HPDE6-E6E7 (cell line): ENCODE results near the gene WBP1L.
"Not testable (repeated sequence)": the region's sequence is repeated elsewhere in the genome, so short reads cannot be mapped to it uniquely, and the experiment has no call there.

ENCODE experiments used
- DNase-seq: peaks from one replicate; pipeline ENCODE4 v3.0.0; 2011; ENCODE audit warnings: missing footprints; ENCODE audit errors: extremely low spot score

WBP1L gene

DNA sequence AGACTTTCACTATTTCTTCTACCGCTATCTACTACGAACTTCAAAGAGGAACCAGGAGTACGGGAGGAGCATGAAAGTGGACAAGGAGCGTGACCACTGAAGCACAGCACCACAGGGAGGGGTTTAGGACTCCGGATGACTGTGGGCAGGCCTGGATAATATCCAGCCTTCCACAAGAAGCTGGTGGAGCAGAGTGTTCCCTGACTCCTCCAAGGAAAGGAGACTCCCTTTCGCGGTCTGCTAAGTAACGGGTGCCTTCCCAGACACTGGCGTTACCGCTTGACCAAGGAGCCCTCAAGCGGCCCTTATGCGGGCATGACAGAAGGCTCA, 15.2 kb downstream of the WBP1L start:
- not testable (repeated sequence) for DNase-seq

DNA sequence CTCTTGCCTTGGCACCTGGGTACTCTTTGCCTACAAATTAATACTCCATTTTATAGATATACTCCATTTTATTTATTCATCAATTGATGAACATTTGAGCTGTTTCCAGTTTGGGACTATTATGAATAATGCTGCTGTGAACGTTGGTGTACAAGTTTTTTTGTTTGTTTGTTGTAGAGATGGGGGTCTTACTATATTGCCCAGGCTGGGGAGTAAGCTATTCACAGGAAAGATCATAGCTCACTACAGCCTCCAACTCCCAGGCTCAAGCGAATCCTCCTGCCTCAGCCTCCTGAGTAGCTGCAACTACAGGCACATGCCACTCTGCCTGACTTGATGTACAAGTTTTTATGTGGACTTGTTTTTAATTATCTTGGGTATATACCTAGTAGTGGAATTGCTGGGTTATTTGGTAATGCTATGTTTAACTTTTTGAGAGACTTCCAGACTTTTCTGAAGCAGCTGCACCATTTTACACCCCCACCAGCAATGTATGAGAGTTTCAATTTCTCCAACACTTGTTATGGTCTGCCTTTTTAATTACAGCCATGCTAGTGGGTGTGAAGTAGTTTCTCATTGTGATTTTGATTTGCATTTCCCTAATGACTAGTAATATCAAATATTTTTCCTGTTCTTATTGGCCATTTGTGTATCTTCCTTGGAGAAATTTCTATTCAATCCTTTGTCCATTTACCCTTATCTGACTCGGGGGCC, 15.9 kb downstream of the WBP1L start:
- DNase-seq = no peak

DNA sequence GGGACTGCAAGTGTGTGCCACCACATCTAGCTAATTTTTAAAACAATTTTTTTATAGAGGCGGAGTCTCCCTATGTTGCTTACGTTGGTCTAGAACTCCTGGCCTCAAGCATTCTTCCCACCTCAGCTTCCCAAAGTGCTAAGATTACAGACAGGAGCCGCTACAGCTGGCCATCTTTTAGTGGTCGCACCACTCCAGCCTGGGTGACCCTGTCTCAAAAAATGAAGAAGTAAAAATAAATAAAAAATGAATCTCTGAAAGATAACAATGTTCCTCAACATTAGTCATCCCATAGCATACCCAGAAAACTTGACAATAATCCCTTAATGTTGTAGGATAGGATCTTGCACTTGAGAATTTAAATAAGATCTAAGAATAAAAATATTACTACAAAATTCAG, 18.2 kb downstream of the WBP1L start:
- DNase-seq = no peak

DNA sequence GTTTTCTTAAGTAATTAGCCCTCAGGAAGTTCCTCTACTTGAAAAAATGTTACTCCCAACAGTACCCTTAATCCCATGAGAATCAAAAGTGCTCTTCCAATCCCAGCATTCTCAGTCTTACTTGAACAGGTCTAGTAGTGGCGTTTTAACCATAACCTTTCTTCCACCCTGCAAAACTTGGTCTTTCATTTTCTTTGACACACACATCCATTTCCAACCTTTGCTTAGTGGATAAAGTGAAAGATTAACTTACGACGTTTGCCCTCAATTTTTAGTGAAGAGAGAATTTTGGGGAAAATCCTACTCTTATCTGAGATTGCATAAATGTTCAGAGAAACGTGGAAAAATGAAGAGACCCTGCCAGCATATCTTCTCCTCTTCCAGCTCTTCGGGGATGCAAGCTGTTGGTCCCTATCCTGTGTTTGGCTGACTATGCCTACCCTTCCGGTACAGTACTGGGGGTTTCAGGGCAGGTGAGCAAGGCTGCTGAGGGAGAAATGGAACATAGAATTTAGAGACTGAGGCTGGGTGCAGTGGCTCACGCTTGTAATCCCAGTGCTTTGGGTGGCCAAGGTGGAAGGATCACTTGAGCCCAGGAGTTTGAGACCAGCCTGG, 18.8 kb downstream of the WBP1L start:
- DNase-seq = no peak

DNA sequence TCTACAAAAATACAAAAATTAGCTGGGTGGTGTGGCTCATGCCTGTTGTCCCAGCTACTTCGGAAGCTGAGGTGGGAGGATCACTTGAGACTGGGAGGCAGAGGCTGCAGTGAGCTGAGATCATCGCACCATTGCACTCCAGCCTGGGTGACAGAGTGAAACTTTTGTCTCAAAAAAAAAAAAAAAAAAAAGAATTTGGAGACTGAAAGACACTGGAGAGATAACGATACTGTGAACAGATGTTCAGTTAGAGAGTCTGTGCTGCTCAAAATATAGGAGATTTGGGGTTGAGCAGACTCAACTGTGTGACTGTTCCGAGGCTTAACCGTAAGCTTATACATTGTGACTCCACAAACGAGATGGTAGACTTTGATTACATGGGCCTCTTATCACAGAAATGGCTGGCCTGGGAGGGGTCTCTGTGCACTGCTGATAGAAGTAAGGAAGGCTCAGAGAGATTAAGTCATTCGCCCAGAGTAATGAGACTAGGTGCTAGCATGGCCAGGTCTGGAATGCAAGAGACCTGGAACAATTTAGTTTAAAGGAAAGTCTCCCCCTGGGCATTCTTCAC, 19.4 kb downstream of the WBP1L start:
- no peak for DNase-seq

DNA sequence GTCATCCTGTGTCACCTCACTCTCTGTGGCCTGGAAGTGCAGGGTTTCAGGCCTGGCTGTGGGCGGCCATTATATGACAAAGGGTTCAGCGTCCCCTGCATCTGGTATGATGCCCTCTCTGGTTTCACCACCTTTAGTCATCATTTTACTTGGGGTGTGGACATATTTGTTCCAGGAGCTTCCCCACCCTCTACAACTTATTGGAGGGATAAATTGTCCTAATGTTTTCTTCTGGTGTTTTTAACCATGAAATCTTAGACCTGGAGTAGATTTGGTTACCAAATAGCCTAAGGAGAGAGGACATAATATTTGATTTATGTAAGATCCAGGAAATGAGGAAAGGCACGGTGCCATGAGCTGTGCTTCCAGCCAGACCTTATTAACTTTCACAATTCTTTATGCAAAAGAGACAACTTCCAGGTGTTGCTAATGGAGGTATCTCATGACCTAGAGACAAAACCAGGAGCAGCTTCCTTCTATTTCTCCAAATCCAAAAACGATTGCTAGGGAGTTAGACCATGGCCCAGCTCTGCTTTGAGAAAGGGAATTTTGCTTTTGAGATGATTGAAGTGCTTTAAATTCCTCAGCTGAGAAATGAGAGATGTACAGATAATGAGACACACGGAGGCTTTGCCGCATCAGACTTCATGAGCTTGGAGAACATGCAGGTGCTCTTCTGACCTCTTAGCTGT, 20.9 kb downstream of the WBP1L start:
- no peak for DNase-seq

DNA sequence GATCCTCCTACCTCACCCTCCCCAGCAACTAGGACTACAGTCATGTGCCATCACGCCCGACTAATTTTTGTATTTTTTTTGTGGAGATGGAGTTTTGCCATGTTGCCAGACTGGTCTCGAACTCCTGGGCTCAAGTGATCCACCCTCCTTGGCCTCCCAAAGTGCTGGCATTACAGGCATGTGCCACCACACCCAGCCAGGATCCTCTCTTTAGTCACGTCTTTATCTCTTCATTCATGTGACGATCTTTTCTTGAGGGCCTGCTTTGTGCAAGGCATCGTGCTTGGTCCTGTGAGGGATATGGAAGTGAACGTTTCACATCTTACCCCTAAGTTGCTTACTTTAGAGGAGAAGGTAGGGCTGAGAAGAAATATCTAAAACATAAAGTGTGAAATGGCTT, 21.6 kb downstream of the WBP1L start:
- DNase-seq = no peak

DNA sequence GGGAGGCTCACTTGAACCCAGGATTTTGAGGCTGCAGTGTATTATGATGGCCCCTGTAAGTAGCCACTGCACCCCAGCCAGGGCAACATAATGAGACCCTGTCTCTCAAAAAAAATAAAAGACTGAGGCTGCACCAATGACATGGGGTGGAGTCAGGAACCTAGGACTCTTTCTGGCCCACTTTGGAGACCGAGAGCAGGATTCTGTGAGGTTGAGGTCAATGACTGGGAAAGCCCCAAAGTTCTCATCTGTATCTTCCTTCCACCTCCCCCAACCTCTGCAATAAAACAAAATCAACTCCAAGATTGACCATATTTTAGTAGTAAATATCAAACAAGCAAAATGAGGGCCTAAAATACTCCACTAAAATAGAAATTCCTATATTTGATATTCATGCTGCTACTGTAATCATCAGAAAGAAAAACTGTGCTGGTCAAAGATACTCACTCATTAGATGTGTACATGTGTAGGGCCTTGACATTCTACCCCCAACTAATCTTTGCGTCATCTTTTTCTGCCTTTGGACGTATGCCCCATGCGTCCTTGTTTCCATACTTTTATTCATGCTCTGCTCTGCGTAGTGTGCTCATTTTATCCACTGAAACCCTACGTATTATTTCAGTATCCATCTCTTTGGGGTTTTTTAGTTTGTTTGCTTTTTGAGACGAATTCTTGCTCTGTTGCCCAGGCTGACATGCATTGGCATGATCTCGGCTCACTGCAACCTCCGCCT, 23.8 kb downstream of the WBP1L start:
- DNase-seq = no peak

DNA sequence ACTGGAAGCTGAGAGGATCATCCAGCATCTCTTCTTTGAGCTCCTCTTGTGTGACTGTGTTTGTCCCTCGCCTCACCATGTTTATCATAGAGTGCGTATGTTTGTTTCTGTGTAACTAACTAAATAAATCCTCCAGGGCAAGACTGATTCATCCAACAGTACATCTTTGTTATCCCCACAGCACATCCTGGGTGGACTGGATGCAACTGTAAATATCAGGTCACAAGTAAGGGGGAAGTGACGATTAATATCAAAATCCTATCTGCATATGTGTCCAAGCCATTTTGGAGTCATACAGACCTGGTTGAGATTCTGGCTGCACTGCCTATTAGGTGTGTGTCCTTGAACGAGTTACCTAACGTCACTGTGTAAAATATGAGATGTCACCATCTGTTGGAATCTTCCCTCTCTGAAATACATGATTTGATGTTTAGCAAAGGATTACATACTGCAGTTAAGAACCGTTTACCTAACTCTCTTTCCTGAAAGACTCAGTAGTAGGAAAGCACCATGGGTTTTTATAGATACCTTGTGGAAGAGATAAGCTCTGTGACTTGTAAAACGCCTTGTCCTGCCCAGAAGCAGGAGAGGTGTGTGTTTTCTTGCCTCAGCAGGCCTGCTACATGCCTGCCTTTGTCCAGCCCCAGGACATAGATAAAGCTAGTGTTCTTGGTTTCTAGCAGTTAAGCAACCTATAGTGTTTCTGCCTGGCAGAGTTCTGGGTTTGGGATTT, 25.8 kb downstream of the WBP1L start:
- DNase-seq = peak; percentile 53

DNA sequence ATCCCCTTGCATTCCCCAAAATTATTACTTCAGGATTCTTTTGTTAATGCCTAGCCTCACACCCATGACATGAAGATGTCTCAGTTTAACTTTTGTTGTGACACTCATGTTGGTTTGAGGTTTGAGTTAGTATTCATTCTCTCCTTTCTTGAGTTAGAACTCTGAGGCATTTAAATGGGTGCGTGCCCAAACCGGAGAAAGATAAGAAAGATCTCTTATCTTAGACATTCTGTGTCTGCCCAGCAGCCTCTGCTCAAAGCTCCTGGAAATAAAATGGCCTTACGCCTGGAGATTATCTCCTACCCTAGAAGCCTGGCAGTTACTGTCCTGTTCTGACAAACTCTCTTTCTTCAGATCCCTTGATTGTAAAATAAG, 26.3 kb downstream of the WBP1L start:
- DNase-seq = no peak

DNA sequence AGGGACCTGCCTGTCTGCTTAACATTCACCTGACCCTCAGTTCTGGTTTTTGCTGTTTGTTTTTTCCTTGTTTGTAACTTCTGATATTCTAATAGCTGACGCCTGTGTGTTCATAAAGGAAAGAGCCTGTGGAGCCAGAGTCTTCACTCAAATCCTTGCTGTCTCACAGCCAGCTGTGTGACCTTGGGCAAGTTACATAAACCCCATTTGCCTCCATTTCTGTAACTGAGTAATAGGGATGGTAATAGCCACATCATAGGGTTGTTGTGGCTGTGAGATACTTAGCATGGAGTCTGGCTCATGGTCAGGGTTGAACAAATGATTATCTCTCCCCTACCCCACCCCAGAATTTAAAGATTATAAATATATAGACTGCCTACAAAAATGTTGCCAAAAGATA, 27.0 kb downstream of the WBP1L start:
- no peak for DNase-seq

DNA sequence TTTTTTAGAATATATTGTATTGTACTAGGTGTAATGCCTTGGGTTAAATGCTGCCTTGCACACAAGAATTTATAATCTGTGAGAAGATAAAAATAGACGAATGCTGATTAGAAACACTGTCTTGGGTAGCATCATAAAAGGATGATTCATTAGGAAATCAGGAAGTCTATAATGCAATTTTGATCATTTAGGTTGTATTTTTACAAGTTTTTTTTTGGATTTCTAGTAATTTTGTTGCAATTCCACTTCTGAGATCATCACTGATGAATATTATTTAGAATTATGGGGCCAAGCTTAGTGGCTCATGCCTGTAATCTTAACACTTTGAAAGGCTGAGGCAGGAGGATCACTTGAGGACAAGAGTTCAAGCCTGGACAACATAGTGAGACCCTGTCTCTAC, 29.6 kb downstream of the WBP1L start:
- DNase-seq = no peak

DNA sequence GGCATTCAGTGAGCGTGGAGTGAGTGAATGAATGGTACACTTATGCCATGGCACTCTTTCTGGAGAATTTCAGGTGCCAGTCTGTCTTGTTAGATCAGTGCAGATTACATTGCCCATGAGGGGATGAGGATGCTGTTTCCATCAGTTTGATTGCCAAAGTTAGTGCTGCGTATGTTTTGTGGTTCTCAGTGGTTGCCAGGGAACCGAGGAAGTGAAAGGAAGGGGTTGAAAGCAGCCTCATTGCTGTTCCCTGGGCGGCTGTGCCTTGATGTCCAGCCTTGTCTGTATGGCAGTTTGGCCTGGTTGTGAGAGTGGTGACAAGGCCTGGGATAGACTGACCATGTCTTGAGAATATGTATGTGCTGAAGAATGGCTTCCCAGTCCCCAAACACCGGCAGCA, 30.2 kb downstream of the WBP1L start:
- DNase-seq = no peak

DNA sequence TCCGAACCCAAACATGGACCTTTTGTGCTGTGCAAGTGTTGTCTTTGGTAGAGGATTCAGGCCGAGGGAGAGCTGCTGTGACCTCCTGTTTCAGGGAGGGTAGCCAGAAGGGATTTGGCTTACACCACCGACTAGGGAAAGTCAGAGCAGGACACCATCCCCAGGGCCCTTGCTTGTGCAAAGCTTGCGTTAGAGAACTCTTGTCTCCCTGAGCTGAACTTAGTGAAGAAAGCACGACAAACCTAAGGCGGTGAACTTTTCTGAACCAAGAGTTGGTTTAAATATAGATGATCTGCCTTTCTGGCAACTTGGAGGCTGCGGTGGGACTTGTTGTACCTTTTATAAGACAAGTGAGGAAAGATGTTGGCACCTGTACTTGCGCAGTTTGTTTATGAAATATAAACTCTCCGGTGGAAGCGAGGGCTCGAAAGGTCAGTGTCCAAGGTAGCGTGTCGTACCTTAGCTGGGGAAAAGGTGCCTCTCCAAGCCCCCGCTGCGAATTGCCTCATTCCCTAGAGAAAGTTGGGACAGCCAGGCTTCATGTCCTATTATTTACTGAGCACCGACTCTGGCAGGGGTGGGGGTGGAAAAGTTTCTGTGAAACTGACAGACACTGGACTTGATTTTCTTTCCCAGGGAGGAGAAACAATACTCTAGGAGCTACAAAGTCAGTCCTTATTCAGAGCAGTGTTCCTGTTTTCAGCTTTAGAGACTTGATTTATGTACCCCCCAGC, 31.6 kb downstream of the WBP1L start:
- DNase-seq = no peak

DNA sequence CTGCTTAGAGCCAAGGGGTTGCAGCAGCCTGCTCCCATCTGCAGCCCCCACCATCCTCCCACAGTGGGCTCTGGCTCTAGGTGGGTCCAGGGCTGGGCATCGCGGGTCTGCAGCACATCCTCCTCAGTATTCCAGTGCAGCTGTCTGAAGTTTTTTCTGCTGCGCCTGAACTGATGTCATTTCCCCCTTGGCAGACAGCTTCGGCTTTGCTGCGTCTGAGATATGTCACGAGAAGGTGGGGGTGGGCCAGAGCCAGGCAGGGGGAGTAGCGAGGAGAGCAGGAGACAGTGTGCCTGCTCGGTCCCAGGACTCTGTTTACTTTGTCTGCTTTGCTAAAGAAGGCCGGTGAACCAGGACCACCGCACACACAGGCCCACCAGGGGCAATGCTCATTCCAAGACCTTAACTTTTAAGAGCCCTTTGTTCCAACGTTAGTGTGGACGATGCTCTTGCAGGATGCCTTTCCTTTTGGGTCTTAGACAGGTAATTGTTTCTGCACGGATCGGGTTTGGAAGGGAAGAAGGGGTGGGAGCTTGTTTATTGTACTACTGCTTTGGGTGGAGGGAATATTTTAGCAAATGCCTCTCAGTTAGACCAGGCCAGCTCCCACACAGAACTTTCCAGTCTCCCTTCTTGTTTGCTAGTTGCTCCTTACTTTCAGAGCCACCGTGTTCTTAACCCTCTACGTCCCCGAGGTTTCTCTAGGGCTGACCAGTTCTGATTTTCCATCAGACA, 32.4 kb downstream of the WBP1L start:
- DNase-seq = no peak

DNA sequence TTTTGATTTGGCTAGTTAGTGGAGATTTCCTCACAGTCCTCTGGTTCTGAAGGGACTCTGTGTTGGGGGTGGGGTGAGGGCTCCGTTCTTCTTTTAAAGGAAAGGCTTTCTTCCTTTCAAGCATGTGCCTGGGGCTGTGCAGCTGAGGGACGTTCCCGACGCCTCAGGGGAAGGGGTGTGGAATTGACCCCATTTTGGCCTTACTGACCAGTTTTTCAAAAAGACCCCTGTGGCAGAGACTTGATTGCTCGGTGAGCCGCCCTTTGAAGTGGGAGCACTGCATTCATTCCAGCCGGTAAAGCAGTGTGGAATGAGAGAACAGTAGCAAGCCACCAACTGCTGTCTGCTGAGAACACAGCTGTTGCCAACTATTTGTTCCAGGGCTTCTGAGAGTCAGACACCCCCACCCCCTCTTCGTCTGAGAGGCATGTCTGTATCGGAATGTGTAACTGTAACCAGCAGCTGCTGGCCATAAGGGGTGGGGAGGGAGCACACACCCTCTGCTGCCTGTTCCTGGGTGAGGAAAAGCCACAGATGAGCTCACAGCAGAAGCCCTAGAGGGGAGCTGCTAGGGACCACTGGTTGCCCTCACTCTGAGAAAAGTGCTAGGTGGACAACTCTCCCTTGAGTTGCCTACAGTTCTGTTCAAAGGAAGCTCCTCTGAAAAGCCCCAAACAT, 33.2 kb downstream of the WBP1L start:
- DNase-seq = peak; percentile 88

DNA sequence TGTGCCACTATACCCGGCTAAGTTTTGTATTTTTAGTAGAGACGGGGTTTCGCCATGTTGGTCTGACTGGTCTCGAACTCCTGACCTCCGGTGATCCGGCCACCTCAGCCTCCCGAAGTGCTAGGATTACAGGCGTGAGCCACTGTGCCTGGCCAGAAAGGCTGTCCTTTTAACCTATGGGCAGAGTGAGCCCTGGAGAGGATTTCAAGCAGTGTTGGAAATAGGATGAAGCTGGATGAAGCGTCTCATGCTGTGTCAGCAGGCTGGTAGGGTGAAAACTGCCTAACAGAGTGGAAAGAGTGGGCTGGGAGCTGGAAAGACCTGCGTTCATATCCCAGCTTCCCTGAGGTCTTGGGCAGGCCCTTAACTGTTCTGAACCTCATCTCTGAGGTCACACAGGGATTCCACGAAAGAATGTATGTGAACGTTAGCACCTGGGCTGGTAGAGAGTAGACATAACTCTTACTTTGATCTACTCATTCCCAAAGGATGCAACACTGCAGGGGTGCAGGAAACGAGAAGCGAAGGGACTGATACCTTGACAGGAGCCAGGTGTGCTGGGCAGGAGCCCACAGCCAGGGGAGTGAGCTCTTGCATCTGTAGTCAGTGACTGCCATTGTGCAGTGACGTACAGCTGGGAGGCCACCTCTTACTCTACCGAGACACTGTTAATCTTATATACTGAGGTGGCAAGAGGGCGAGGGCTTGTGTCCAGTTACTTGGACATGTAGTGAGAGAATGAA, 34.1 kb downstream of the WBP1L start:
- no peak for DNase-seq

DNA sequence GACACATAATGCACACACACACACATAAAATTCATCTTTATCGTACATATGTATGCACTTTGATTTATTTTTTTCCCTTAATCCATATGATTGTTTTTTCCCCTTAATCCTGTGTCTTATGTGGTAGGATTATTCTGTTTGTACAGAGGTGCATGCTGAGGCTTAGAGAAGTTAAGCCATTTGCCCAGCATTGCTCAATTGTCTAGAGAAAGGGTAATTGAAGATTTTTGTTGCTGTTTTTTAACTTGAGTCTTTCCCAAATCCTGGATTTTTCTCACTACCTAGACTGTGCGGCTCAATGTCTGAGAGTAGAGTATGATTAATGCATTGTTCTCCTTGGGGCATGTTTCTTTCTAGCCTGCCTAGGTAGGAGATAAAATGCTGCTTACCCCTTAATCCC, 35.0 kb downstream of the WBP1L start:
- DNase-seq = no peak
